Muscle of arm (tissue), 12 donors: ENCODE results near the gene GINS1. TPM values are rescaled to one million over a fixed set of nuclear protein-coding genes. Genes with fewer than 3 reads are reported as not detected.
A peak's percentile ranks its signal among the peaks of the same experiment; 100 is the strongest.
"Not testable (repeated sequence)": the region's sequence is repeated elsewhere in the genome, so short reads cannot be mapped to it uniquely, and the experiment has no call there.

Experiments
- DNase-seq: peaks from one replicate; pipeline ENCODE4 v3.0.0-alpha.2; 2013
- polyA plus RNA-seq, 12 donors: library from polyadenylated mRNA; unstranded; fragments of 120-200 nt; gene quantifications; one replicate each; pipeline ENCODE4 v1.2.1, GENCODE V29; 2013; ENCODE audit not compliant: insufficient read length in 12 of 12

Gene GINS1
- polyA plus RNA-seq, 12 donors: 4.5 to 11.3 (median 8.7) TPM; not detected in 1

DNA sequence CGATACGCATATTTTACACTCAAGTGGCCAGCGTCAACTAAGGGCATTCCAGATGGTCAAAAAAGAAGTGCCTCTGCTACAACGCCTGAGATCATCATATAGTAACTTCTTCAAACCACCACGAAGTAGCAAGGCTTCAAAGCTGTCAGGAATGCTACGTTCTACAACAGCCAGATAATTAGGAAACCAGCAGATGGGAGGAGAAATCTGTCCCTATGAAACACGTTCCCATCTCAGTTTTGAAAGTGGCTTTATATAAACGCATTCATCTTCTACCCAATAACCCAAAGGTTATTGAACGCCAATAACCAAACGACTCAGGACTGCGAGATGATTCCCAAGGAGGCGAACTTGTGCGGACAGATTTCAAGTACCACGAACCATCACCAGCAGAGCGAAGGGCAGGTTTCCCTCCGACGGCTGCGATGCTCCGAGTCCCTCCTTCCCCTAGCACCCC lies 18.0 kb upstream of the GINS1 start:
- DNase-seq: peak; percentile 19

DNA sequence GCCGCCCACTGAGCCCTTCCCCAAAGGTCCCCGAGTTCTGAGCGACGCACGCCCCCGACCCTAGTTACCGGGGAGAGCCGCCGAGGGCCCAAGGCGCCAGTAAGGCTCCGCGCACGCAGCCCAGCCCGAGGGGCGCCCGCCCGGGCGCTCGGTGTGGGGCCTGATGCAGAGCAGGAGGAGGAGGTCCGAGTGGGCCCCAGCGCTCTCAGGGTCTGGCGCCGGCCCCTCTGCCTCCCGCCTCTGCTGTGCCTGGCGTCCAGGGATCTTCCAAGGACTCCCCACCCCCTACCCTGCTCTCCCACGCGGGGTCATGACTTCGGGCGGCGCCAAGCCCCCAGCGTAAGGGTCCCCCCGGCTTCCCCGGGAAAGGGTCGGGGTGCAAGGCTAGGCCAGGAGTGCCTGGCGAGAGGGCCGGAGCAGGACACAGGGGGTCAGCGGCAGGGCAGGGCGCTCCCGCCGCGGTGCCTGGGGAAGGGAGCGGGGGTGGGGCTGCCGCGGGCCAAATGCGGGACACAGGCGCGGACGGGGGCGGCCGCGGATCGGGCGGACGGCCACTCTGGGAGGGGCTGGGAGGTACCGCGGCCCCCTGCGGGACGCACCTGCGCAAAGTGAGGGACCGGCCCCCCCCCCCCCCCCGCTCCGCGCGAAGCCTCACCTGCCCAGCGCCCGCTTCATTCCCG lies 17.5 kb upstream of the GINS1 start:
- peak; percentile 40 for DNase-seq

DNA sequence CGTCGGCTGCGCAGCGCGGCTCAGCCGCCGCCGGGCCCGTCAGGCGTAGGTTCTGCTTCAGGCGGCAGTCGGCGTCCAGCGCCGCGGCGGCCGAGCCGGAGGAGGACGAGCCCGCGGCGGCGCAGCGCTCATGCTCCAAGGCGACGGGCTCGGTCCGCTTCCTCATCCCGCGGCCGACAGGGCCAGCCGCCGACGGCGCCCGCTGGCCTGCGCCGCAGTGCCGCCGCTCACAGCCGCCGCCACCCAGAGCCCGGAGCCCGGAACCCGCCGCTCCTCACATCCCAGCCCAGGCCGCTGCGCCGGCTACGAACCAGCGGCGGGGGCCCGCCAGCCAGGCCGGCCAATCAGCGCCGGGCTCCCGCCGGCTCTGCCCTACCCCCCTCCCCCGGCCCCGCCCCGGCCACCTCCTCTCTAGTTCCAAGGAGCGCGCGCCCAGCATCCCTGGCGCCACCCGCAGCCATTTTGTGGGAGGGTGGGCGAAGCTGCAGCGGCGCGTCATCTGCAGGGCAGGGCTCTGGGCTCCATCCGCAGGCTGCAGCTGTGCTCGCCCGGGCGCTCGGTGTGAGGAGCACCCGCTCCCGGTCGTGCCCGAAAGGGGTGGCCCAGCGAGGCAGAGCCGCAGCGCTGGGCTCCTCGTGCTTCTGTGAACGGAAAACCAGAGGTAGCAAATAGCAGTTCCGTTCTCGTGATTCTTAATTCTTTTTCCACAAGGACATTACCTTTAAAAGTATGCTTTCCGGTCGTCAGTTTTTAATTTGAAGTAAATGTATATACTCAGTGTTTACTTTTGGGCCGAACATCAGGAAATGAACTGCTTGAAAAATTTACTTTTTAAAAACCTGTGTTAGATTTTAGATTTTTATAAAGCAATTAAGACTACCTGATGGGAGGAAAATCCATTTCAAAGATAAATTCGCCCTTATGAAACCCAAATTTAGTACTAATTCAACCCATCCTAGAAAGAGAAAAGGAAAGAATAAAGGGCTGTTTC lies 16.6 kb upstream of the GINS1 start, which contains the start of gene ABHD12:
Gene ABHD12, minus strand, starts transcription at position 298 of the 991 bp plus-strand sequence. Its CDS starts 132 bp downstream, at position 166.
- peak; percentile 94 for DNase-seq

DNA sequence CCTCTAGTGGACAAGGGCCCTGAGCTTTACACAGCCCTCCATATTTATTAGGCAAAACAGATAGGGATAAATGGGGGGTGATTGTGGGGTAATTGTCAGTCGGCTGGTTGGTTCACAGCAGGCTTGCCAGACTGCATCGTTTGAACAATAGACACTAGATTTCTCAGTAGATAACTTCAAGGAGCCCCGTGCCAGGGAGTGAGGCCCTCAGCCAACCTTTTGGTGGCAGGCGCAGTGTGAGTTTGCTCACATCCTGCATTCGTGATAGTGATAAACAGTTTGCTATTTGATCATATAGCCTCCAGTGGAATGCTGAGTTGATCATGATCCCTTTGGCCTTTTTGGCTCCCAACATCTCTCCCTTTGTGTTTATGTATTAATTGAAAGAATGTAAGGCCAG lies 13.2 kb upstream of the GINS1 start:
- no peak for DNase-seq

DNA sequence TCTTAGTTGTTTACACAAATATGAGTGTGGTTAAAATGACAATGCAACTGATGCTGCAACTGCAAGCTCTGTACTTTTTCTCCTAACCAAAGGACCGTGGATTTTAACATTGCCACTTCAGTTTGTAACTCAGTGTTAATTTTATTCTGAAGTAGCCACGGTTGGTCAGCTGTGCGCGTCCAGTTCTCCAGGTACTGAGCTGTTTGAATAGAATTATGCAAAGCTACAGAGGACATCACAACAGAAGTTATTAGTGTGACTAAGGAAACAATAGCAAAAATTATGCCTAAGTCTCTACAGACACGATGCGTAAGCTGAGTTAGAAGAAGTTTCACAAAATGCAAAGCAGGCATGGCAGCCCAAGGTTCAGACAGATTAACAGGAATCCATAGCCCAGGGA lies 12.5 kb upstream of the GINS1 start:
- no peak for DNase-seq

DNA sequence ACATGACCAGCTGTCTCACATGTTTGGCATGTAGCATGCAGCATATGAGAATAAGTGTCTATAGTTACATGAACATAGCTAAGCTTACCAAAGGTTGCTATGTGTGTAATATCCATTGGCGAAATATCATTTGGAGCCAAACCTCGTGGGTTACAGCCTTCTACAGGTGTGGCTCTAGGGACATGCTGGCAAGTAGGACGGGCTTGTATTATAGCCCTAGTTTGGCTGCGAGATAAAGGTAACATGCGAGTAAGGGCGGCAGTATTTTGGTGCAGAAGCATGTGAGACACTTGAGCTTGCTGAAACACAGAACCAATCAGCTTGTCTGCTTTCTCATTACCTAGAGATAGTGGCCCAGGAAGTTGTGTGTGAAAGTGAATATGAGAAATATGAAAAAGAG lies 10.4 kb upstream of the GINS1 start:
- no peak for DNase-seq

DNA sequence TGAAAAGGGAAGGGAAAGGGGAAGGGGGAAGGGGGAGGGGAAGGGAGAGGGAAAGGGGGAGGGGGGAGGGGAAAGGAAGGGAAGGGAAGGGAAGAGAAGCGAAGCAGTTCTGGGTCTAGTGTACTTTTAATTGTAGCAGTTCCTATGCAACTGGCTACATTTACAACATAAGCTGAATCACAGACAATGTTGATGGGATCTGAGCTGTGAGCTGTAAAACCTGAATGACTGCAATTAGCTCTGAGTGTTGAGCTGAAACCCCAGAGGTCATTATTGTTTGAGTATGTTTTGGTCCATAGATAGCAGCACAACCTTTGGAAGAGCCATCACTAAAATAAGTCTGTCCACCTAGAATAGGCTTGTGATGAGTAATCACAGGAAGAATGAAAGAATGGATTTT lies 9.7 kb upstream of the GINS1 start:
- no peak for DNase-seq

DNA sequence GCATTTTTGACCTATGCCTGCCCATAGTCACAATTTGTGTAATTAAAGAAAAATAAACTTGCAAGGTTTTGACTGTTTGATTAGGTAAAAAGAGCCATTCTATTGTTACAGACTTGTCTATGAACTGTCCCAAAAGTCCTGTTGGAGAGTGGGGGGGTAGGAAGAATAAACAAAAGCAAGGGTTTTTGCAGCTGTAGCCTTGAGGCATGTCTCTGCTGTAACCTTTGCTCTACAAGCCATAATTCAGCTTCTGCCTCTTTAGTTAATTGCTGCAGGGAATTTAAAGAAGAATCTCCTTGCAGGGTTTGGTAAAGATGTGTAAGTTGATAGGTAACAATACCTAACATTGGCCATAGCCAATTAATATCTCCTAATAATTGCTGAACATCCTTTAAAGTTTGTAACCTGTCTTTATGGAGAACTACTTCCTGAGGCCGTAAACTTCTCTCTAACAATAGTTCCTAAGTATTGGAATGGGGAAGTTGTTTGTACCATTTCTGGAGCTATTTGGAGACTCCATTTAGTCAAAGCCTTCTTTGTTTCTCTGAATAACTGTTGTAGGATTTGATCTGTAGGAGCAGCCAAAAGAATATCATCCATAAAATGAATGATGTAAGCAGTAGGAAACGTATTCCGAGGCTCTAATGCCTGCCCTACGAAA lies 9.0 kb upstream of the GINS1 start:
- DNase-seq: no peak

DNA sequence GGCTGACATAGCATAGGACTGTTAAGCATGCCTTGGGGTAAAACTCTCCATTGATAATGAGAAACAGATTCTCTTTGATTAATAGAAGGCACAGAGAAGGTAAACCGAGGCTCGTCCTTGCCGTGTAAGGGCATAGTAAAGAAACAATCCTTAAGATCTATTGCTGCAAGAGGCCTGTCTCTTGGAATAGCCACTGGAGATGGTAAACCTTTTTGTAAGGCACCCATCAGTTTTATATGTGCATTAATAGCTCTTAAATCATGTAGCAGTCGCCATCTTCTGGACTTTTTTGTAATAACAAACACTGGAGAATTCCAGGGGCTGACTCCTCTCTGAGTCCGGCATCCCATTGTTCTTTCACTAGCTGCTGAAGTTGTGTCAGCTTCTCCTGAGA lies 8.4 kb upstream of the GINS1 start:
- DNase-seq: peak; percentile 62

DNA sequence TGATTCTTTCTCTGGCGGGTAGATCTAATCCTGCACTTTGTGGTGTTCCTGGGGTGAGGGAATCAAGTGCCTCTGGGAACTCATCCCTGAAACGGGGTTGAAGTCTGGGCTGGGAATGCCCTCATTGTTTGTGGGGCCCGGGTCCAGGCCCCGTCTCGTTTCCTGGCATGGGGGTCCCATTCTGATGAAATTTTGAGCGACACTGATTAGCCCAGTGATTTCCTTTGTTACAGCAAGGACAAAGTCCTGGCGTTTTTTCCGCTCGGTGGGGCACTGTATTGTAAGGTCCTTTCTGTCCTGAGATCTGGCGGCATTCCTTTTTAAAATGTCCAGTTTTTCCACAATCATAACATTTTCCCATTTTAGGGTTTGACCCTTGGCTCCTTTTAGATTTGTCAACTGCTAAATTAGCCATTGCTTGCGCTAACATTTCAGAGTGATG lies 7.2 kb upstream of the GINS1 start:
- DNase-seq: not testable (repeated sequence)

DNA sequence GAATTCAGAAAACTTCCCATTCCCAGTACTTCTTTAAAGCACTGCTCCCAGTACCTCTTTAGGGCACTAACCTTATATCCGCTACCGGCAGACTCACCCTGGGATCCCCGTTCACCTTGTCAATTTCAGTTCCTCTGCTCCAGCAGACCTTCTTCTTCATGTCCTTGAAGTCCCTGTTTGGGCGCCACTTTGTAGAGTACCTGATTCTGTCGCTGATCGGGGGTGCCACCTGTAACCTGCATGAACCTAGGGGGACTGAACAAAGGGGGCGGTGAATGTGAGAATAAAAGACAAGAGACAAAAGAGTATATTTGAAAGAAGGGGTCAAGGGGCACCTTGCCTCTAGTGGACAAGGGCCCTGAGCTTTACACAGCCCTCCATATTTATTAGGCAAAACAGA lies 4.9 kb upstream of the GINS1 start:
- DNase-seq: no peak

DNA sequence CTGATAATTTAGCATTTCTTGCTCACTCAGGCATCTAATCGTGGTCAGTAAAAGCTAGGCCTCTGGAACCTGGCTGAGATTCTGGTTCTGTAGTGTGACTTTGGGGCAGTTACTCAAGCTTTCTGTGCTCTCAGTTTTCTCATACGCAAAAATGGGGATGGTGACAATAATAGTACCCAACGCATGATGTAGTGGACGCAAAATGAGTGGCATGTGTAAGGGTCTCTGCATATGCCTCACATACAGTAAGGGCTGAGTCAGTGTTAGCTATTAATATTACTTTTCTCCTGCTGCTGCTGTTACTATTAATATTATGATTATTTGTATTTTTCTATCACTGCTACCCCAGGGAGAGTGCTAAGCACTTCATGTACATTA lies 686 bp downstream of the GINS1 start:
- no peak for DNase-seq

DNA sequence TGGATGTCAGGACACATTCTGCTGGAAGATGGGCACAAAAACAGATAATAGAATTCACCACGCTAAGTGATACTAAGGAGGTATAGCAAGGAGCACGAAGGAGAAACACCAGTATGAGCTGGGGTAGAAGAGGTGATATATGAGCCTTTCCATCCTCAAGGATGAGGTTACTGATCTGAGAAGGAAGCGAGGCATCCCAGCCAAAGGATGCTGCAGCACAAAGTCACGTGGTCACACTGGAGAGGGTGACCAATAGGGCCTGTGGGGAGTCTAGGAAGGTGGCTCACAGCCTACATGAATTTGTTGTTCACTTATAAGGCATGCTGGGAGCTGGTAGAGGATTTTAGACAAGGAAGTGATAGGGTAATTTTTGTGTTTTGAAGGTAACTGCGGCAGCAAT lies 1.4 kb downstream of the GINS1 start:
- DNase-seq: no peak

DNA sequence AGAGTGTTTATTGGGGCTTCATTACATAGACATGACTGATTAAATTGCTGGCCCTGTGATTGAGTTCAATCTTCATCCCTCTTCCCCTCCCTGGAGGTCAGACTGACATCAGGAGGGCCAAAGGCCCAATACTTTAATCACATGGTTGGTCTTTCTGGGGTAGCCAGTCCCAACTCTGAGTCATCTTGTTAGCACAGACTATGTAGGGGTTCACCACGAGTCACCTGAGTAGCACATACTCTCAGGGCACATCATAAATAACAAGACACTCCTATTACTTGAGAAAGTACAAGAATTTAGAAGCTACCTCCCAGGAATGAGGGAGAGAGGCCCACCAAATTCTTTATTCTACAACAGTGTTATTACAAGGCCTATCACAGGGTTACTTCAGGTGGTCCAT lies 11.3 kb downstream of the GINS1 start:
- no peak for DNase-seq

DNA sequence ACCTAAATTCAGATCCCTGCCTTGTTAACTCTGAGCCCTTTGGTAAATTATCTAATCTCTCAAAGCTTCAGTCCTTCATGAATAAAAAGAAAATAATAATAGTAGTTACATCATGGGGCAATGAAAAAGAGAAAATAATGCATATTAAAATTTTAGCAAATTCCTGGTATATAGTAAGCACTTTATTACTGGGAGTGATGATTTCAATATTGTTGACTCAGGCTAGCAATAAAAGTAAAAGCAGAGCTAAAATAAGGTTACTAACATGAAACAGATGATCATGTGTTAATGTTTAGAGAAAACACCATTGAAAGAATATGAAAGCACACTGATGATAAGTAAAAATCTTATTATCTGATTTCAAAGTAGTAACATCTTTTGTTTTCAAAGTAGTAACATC lies 13.6 kb downstream of the GINS1 start:
- DNase-seq: no peak

DNA sequence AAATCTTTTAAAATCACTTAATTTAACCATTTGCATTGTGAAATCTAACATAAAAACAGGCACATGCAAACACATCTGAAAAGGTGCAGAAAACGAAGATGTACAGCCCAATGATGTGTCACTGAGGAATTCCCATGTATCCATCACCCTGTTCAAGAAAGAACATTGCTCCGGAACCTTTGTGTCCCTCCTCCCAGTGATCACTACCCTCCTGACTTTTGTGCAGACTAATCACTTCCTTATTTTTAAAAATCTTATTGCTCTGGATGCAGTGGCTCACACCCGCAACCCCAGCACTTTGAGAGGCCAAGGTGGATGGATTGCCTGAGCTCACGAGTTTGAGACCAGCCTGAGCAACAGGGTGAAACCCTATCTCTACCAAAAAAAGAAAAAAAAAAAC lies 14.6 kb downstream of the GINS1 start:
- no peak for DNase-seq

DNA sequence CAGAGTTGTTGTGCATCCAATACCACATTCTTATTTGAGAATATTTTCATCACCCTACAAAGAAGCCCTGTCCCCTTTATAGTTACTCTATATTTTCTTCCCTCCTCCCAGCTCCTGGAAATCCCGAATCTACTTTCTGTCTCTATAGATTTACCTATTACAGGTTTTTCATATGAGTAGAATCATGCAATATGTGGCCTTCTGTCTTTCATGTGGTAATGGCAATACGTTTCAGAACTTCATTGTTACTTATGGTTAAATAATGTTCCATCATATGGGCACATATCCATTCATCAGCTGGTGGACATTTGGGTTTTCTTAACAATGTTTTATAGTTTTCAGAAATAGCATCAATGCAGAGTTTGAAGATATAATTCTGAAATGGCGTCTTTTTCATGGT lies 17.1 kb downstream of the GINS1 start:
- no peak for DNase-seq

DNA sequence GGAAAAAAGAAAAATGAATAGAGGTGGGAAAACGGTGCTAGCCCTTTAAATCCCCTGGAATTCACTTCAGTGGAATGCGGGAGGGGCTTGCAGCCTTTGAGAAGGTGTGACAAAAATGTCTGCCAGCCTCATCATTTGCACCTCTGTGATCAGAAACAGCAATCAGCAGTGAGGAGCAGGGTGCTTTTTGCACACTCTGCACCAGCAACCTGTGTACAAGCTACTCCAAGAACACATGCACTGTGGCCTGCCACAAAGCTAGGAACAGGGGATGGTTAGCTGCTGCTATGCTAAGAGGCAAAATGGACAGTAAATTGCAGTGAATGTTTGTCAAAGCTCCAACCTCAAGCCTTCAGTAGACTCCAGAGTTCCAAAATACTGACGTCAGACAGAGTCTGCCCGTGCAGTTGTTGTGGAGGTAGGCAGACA lies 29.7 kb downstream of the GINS1 start:
- DNase-seq: no peak

DNA sequence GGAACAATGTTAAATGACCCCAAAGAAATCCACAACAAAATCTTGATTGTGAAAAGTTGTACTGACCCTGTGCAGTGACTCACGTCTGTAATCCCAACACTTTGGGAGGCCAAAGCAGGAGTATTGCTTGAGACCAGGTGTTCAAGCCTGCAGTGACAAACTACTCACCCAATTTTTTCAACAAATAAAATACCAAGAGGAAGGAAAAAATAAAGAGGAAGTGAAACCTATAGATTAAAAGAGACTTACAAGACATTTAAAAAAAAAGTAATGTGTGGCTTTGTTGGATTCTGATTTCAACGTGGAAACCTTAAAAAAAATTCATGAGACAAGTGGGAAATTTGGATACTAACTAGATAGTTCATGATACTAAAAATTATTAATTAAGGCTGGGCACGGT lies 31.9 kb downstream of the GINS1 start:
- no peak for DNase-seq

DNA sequence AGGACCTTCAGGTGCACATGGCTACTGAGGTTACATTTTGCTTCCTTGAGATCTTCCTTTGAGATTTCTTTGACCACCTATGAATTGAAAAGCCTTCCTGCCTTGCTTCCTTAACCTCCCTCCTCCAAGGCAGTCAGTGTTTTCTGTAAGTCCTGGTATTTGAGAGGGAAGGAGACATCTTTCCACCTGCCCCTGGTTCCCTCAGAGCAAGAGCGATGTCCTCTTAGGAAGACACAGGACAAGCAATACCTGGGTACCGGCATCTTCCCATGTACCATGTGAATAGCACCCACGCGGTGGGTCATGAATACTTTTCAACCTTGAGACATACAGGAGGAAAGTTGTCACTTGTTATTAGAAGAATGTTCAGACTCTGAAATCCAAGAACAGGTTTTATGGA lies 37.1 kb downstream of the GINS1 start:
- no peak for DNase-seq

DNA sequence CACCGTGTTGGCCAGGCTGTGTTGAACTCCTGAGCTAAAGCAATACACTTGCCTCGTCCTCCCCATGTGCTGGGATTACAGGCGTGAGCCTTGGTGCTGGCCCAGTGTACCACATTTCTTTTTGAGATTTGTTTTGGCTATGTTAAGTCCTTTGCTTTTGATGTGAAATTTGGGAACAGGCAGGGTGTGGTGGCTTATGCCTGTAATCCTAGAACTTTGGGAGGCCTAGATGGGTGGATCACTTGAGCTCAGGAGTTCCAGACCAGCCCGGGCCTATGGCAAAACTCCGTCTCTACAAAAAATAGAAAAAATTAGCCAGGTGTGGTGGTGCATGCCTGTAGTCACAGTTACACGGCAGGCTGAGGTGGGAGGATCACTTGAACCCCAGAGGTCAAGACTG lies 40.2 kb downstream of the GINS1 start:
- no peak for DNase-seq

DNA sequence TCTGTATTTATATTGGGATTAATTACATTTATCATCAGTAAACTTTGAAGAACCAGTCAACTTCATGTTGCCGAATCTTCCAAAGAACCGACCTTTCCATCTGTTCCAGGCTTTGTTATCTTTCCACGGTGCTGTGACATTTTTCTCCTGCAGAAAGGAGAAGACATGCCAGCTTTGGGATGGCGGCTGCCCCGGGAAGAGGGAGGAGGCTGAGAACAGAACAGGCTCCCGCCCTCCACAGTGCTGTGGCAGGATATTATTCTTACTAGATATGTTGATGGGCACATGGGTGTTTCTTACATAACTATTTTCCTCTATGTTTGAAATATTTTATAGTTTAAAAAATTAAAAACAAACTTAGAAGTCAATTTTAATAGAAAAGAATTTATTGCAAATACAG lies 44.9 kb downstream of the GINS1 start:
- no peak for DNase-seq
